ENCODE results near the gene GTPBP10. TPM values are rescaled to one million over a fixed set of nuclear protein-coding genes. Genes with fewer than 3 reads are reported as not detected.
"Not testable (repeated sequence)": the region's sequence is repeated elsewhere in the genome, so short reads cannot be mapped to it uniquely, and the experiment has no call there.

GTPBP10 gene
- total RNA-seq, 1 experiment from 2014 or later = 18.5 TPM

GRCh38 chr7:90349305-90349704, 2.8 kb downstream of the GTPBP10 start:
- CTCF ChIA-PET = no interaction called here
- no peak for ATAC-seq

DNA sequence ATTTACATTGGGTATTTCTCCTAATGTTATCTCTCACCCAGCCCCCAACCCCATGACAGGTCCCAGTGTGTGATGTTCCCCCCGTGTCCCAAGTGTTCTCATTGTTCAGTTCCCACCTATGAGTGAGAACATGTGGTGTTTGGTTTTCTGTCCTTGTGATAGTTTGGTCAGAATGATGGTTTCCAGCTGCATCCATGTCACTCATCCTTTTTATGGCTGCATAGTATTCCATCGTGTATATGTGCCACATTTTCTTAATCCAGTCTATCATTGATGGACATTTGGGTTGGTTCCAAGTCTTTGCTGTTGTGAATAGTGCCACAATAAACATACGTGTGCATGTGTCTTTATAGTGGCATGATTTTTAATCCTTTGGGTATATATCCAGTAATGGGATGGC, 3.5 kb downstream of the GTPBP10 start:
- H3K36me3 Mint-ChIP-seq; H3K9me3 Mint-ChIP-seq; ATAC-seq; H3K27ac Mint-ChIP-seq; POLR2A ChIA-PET; H3K4me1 Mint-ChIP-seq; H3K4me3 Mint-ChIP-seq; DNase-seq (ENCODE audit: low spot score); CTCF ChIA-PET; H3K27me3 Mint-ChIP-seq (ENCODE audit: low read depth): not testable (repeated sequence)

More at GRCh38 chr7:90349305-90349704, 2.8 kb downstream of the GTPBP10 start:
- no peak for TF ChIP-seq ERG (CRISPR knock-in tag; IDR thresholded peaks at IDR 0.05)
- no peak for TF ChIP-seq SMAD4 (CRISPR knock-in tag; IDR thresholded peaks at IDR 0.05)
- no peak for TF ChIP-seq NFATC4 (CRISPR knock-in tag; IDR thresholded peaks at IDR 0.05)
- TF ChIP-seq, protein P1, sequence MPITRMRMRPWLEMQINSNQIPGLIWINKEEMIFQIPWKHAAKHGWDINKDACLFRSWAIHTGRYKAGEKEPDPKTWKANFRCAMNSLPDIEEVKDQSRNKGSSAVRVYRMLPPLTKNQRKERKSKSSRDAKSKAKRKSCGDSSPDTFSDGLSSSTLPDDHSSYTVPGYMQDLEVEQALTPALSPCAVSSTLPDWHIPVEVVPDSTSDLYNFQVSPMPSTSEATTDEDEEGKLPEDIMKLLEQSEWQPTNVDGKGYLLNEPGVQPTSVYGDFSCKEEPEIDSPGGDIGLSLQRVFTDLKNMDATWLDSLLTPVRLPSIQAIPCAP (CRISPR knock-in tag; IDR thresholded peaks at IDR 0.05) = no peak
- no peak for TF ChIP-seq AR (CRISPR knock-in tag; IDR thresholded peaks at IDR 0.05)
- Mint-ChIP-seq H3K36me3 (no peaks in the 10 kb centered on the region), H3K4me1 (peaks cover 9% of the 10 kb centered on the region), H3K27ac (no peak overlapping the region), H3K27me3 (ENCODE audit: low read depth) (no peaks in the 10 kb centered on the region), H3K9me3 (no peaks in the 10 kb centered on the region), H3K4me3 (no peak overlapping the region)
- POLR2A ChIA-PET = no interaction called here
- DNase-seq (ENCODE audit: low spot score) = no peak

- H3K4me3 Mint-ChIP-seq = no peak overlapping the region
- DNase-seq (ENCODE audit: low spot score) (no peak), ATAC-seq (no peak)
- H3K27ac Mint-ChIP-seq = no peak overlapping the region
- H3K36me3 Mint-ChIP-seq = peaks cover 8% of the 10 kb centered on the region
- H3K4me1 Mint-ChIP-seq = 0 out of 2 replicates have a peak, but pooled peaks cover 4% of the 10 kb centered on the region
- CTCF ChIA-PET = no interaction called here
- no peaks in the 10 kb centered on the region for H3K9me3 Mint-ChIP-seq
- no peaks in the 10 kb centered on the region for H3K27me3 Mint-ChIP-seq (ENCODE audit: low read depth)
- POLR2A ChIA-PET = no interaction called here
- TF ChIP-seq ZMAT4 (CRISPR knock-in tag; IDR thresholded peaks at IDR 0.05) = no peak
- TF ChIP-seq E2F5 (CRISPR knock-in tag; IDR thresholded peaks at IDR 0.05) = no peak
- TF ChIP-seq FOXP1 (CRISPR knock-in tag; IDR thresholded peaks at IDR 0.05; ENCODE audit: borderline replicate concordance) = no peak
- TF ChIP-seq NR3C1 (CRISPR knock-in tag; conservative IDR thresholded peaks at IDR 0.05; ENCODE audit: low read depth) = no peak
- TF ChIP-seq PRRX2 (CRISPR knock-in tag; IDR thresholded peaks at IDR 0.05) = no peak
- TF ChIP-seq CREM (CRISPR knock-in tag; IDR thresholded peaks at IDR 0.05) = no peak
- no peak for TF ChIP-seq SOX15 (CRISPR knock-in tag; IDR thresholded peaks at IDR 0.05)
- no peak for TF ChIP-seq ELF4 (CRISPR knock-in tag; IDR thresholded peaks at IDR 0.05; ENCODE audit: low read depth)
- no peak for TF ChIP-seq ZNF671 (CRISPR knock-in tag; IDR thresholded peaks at IDR 0.05)
- TF ChIP-seq, protein P2, sequence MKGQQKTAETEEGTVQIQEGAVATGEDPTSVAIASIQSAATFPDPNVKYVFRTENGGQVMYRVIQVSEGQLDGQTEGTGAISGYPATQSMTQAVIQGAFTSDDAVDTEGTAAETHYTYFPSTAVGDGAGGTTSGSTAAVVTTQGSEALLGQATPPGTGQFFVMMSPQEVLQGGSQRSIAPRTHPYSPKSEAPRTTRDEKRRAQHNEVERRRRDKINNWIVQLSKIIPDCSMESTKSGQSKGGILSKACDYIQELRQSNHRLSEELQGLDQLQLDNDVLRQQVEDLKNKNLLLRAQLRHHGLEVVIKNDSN (CRISPR knock-in tag; IDR thresholded peaks at IDR 0.05) = no peak
- TF ChIP-seq NFYB (CRISPR knock-in tag; conservative IDR thresholded peaks at IDR 0.05; ENCODE audit: low read depth) = no peak
- no peak for TF ChIP-seq JUN (CRISPR knock-in tag; IDR thresholded peaks at IDR 0.05)
- no peak for TF ChIP-seq ZNF532 (CRISPR knock-in tag; IDR thresholded peaks at IDR 0.05; ENCODE audit: borderline replicate concordance)
- TF ChIP-seq HMGXB4 (CRISPR knock-in tag; IDR thresholded peaks at IDR 0.05) = no peak
- no peak for TF ChIP-seq TP53 (CRISPR knock-in tag; IDR thresholded peaks at IDR 0.05)
These were observed 5.5 kb downstream of the GTPBP10 start for GRCh38 chr7:90351987-90352386.
